CD14-positive monocyte (primary cell): ENCODE measurements around the gene PNMA8C. TPM values are rescaled to one million over a fixed set of nuclear protein-coding genes. Genes with fewer than 3 reads are reported as not detected.

Experiments used
- DNase-seq, 3 donors: peaks; one replicate each; pipeline ENCODE4 v3.0.0-alpha.2; 2011 to 2022
- H2AFZ ChIP-seq: 2 replicates; pipeline ENCODE4 v1.6.0; 2012; ENCODE audit warnings: mild to moderate bottlenecking, low read depth, low read length, inconsistent platforms; ENCODE audit not compliant: insufficient read depth, poor library complexity, severe bottlenecking
- H3K27ac ChIP-seq, 2 donors: 1 replicate in 1 of 2; 2 replicates in 1 of 2; pipeline ENCODE4 v1.5.1; 2012 to 2013; ENCODE audit warnings: low read length in 2 of 2, control low read depth in 1 of 2, inconsistent platforms in 1 of 2, low read depth in 1 of 2, mild to moderate bottlenecking in 1 of 2
- H3K27me3 ChIP-seq, 2 donors: one replicate each; pipeline versions ENCODE4 v1.6.0 to v1.6.1; 2011 to 2013; ENCODE audit warnings: low read length in 2 of 2; ENCODE audit not compliant: control insufficient read depth in 2 of 2, insufficient read depth in 2 of 2
- H3K36me3 ChIP-seq, 2 donors: replicated peaks in 1 of 2; 1 replicate in 1 of 2; 2 replicates in 1 of 2; pipeline versions ENCODE4 v1.5.1 to v1.6.1; 2012 to 2013; ENCODE audit warnings: low read length in 2 of 2, control low read depth in 1 of 2, inconsistent platforms in 1 of 2, mild to moderate bottlenecking in 1 of 2; ENCODE audit not compliant: insufficient read depth in 2 of 2, control insufficient read depth in 1 of 2
- H3K4me1 ChIP-seq, 2 donors: 1 replicate in 1 of 2; 2 replicates in 1 of 2; pipeline versions ENCODE4 v1.5.1 to v1.6.1; 2012 to 2013; ENCODE audit warnings: low read length in 2 of 2, control low read depth in 1 of 2, inconsistent platforms in 1 of 2, mild to moderate bottlenecking in 1 of 2, moderate library complexity in 1 of 2; ENCODE audit not compliant: insufficient read depth in 2 of 2, control insufficient read depth in 1 of 2
- H3K4me2 ChIP-seq: replicated peaks from 2 replicates; pipeline ENCODE3; 2012; ENCODE audit warnings: low read length, moderate library complexity, mild to moderate bottlenecking; ENCODE audit not compliant: poor library complexity, severe bottlenecking; ENCODE audit errors: extremely low read depth
- H3K4me3 ChIP-seq, 3 experiments: fragments of 200-600 bp in 1 of 3; sonication (generic) in 1 of 3; replicated peaks in 1 of 3; 1 replicate in 2 of 3; 2 replicates in 1 of 3; pipeline ENCODE4 v1.5.1; 2011 to 2013; ENCODE audit warnings: low read length in 3 of 3, mild to moderate bottlenecking in 3 of 3, control low read depth in 2 of 3, low read depth in 2 of 3, inconsistent platforms in 1 of 3, moderate library complexity in 1 of 3
- H3K79me2 ChIP-seq: 2 replicates; pipeline ENCODE4 v1.6.0; 2012; ENCODE audit warnings: mild to moderate bottlenecking, control low read depth, inconsistent platforms, low read length, moderate library complexity; ENCODE audit not compliant: insufficient read depth
- H3K9ac ChIP-seq: 2 replicates; pipeline ENCODE4 v1.6.0; 2017; ENCODE audit warnings: low read length, mild to moderate bottlenecking; ENCODE audit not compliant: insufficient read depth, poor library complexity, severe bottlenecking
- H3K9me3 ChIP-seq, 2 donors: replicated peaks in 1 of 2; 1 replicate in 1 of 2; 2 replicates in 1 of 2; pipeline versions ENCODE4 v1.5.1 to v1.6.1; 2012 to 2013; ENCODE audit warnings: low read length in 2 of 2, control low read depth in 1 of 2; ENCODE audit not compliant: control insufficient read depth in 1 of 2, insufficient read depth in 1 of 2
- H4K20me1 ChIP-seq: 2 replicates; pipeline ENCODE4 v1.6.0; 2012; ENCODE audit warnings: mild to moderate bottlenecking, low read length, control low read depth, moderate library complexity; ENCODE audit not compliant: insufficient read depth
- H3K27ac Mint-ChIP-seq, 7 donors: one replicate each; pipeline ENCODE4 v1.8.0; 2020; ENCODE audit warnings: mild to moderate bottlenecking in 7 of 7, mixed read lengths in 7 of 7, moderate library complexity in 6 of 7, inconsistent platforms in 2 of 7
- H3K27me3 Mint-ChIP-seq, 3 donors: one replicate each; pipeline ENCODE4 v1.8.0; 2021 to 2022; ENCODE audit warnings: low read depth in 3 of 3, mild to moderate bottlenecking in 3 of 3, mixed read lengths in 3 of 3, moderate library complexity in 3 of 3, inconsistent platforms in 1 of 3
- H3K36me3 Mint-ChIP-seq, 2 donors: one replicate each; pipeline ENCODE4 v1.8.0; 2020; ENCODE audit warnings: mixed read lengths in 2 of 2, inconsistent platforms in 1 of 2, mild to moderate bottlenecking in 1 of 2
- H3K4me1 Mint-ChIP-seq: one replicate; pipeline ENCODE4 v1.8.0; 2020; ENCODE audit warnings: mild to moderate bottlenecking, mixed read lengths
- H3K4me3 Mint-ChIP-seq, 2 donors: one replicate each; pipeline ENCODE4 v1.8.0; 2020; ENCODE audit warnings: mild to moderate bottlenecking in 2 of 2, mixed read lengths in 2 of 2, moderate library complexity in 1 of 2
- H3K9me3 Mint-ChIP-seq, 7 donors: one replicate each; pipeline ENCODE4 v1.8.0; 2020 to 2022; ENCODE audit warnings: mixed read lengths in 7 of 7, mild to moderate bottlenecking in 6 of 7, moderate library complexity in 6 of 7, inconsistent platforms in 2 of 7
- CTCF ChIP-seq: fragments of 200-600 bp; IDR thresholded peaks from one replicate; pipeline ENCODE4 v1.8.0; 2022; ENCODE audit warnings: antibody characterized with exemption, mild to moderate bottlenecking
- WGBS: methylation state at CpG from one replicate; pipeline ENCODE4 v1.1.5; 2013; ENCODE audit warnings: missing lambda C conversion rate; ENCODE audit not compliant: insufficient coverage; 5-methylcytosine and 5-hydroxymethylcytosine counted together
- intact Hi-C, 2 donors: fragments of 100-400 bp; cut with micrococcal nuclease; formaldehyde crosslinking; loops; one replicate each; pipeline versions ENCODE4 v1.15.0 to v1.15.1; 2023
- polyA plus RNA-seq, 3 donors: library from polyadenylated mRNA; depleted of rRNA in 1 of 3; unstranded in 2 of 3; stranded (reverse) in 1 of 3; fragments of 300-500 nt in 2 of 3; fragments of >200 nt in 1 of 3; fragmentation: Illumina TruSeq in 2 of 3; gene quantifications; 1 replicate in 2 of 3; 2 replicates in 1 of 3; pipeline ENCODE4 v1.2.3, GENCODE V29; 2012 to 2021

The PNMA8C gene
- polyA plus RNA-seq, 3 donors = not detected

DNA sequence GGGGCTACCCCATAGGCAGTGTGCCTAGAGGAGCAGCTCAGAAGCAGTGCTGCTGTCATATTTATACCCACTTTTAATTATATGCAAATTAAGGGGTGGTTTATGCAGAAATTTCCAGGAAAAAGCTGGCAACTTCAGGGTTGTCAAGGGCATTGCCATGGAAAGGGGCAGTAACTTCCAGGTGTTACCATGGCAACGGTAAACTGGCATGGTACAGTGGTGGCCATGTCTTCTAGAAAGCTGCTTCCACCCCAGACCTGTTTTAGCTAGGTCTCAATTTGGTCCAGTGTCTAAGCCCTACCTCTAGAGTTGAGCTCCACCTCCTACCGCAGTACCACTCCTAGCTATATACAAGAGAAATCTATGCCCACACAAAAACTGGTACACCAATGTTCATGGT is 31.3 kb upstream of the PNMA8C start:
- H3K4me3 Mint-ChIP-seq = no peak overlapping the region
- H3K9me3 ChIP-seq = no peaks in the 10 kb centered on the region
- no peak overlapping the region for H3K4me3 ChIP-seq
- 100% methylated on average over 1 of the region's 2 CpGs for WGBS
- no peak overlapping the region for H3K27ac Mint-ChIP-seq
- H3K36me3 ChIP-seq = no peaks in the 10 kb centered on the region
- no peaks in the 10 kb centered on the region for H3K36me3 Mint-ChIP-seq
- H3K27me3 ChIP-seq = no peaks in the 10 kb centered on the region
- no peak overlapping the region for H2AFZ ChIP-seq
- H4K20me1 ChIP-seq = no peaks in the 10 kb centered on the region
- H3K79me2 ChIP-seq = no peaks in the 10 kb centered on the region
- H3K4me1 Mint-ChIP-seq = no peaks in the 10 kb centered on the region
- intact Hi-C loops = no loop called here
- no peak for TF ChIP-seq CTCF
- no peaks in the 10 kb centered on the region for H3K4me1 ChIP-seq
- no peak overlapping the region for H3K27ac ChIP-seq
- no peak overlapping the region for H3K4me2 ChIP-seq
- H3K9ac ChIP-seq = no peak overlapping the region
- H3K27me3 Mint-ChIP-seq = peaks cover 7 to 42% (median 20%) of the 10 kb centered on the region in 3 donors
- H3K9me3 Mint-ChIP-seq = peaks cover 0 to 4% (median 0%) of the 10 kb centered on the region in 7 donors
- no peak for DNase-seq

GRCh38 chr19:46456930-46457329 is 28.2 kb upstream of the PNMA8C start:
- DNase-seq = no peak
- no peak overlapping the region for H3K27ac ChIP-seq
- intact Hi-C loops = no loop called here
- H2AFZ ChIP-seq = no peak overlapping the region
- peaks cover 0 to 4% of the 10 kb centered on the region in 2 donors for H3K27me3 ChIP-seq
- Mint-ChIP-seq H3K27me3 (peaks cover 10 to 39% (median 26%) of the 10 kb centered on the region in 3 donors), H3K4me1 (no peaks in the 10 kb centered on the region), H3K9me3 (peaks cover 0 to 4% (median 0%) of the 10 kb centered on the region in 7 donors), H3K36me3 (no peaks in the 10 kb centered on the region), H3K4me3 (no peak overlapping the region), H3K27ac (no peak overlapping the region)
- no peaks in the 10 kb centered on the region for H3K9me3 ChIP-seq
- no peak overlapping the region for H3K9ac ChIP-seq
- no peaks in the 10 kb centered on the region for H3K36me3 ChIP-seq
- WGBS = no CpG with 5 or more reads among the region's 5 CpGs
- no peak overlapping the region for H3K4me2 ChIP-seq
- no peak overlapping the region for H3K4me3 ChIP-seq
- no peaks in the 10 kb centered on the region for H4K20me1 ChIP-seq
- TF ChIP-seq CTCF = no peak
- H3K4me1 ChIP-seq = no peaks in the 10 kb centered on the region
- H3K79me2 ChIP-seq = no peaks in the 10 kb centered on the region
